SK-N-DZ (cell line): ENCODE results near the gene DCP1B.
A peak's percentile ranks its signal among the peaks of the same experiment; 100 is the strongest.
"Not testable (repeated sequence)": the region's sequence is repeated elsewhere in the genome, so short reads cannot be mapped to it uniquely, and the experiment has no call there.

Source experiments
- DNase-seq: peaks from one replicate; pipeline ENCODE4 v3.0.0-alpha.2; 2015; ENCODE audit warnings: low spot score

DCP1B gene

DNA sequence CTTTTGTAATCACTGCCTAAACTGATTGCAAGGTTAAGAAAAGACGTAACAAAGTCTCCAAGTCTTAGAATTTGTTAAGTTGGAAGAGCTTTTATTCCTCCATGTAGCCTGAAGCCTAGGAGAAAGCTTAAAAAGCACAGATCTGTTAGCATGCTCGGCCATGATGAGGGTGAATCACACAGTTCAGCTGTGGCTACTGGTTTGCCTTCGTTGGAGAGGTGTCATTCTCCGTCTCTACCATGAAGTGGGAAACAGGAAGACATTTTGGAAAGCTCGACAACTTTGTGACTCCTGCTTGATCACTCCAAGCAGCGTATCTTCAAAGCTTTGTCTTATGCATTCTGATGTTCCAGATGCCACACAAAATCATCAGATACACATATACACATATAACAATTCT lies 27.1 kb downstream of the DCP1B start:
- DNase-seq: no peak

DNA sequence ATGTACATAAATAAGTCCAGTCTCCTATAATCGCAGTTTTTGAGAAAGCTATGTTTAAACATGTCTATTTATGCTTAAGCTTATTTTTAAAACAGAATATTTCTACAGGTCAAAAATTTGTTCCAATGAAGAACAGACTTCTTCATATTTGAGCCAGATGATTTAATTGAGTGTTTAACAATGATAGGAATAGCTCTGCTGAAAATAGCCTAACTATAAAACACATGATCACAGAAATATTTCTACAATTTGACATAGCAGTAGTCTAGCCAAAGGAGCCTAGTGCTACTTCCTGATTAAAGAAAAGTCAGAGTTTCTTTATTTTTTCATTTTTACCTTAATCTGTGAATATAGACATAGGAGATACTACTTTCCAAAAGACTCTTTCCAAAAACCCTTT lies 29.4 kb downstream of the DCP1B start:
- no peak for DNase-seq

DNA sequence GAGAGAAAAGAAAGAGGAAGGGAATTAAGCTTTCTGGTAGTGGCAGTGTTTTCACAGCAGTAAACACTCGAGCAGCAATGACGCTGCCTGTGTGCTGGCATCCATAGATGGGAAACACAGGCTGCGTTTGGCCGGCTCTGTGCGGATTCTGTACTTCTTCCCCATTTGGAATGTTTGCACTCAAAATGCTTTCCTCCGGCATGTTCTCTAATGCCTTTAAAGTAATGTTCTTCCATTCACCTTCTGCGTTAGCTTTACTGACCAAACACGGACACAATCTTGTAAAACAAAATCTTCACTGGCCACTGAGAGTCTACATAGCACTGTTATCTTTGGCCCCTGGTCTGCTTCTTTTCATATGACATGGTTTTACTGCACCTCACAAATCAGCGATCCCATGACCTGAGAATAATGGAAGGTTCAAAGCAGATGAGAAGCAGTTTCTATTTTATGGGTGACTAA lies 31.4 kb downstream of the DCP1B start:
- no peak for DNase-seq

DNA sequence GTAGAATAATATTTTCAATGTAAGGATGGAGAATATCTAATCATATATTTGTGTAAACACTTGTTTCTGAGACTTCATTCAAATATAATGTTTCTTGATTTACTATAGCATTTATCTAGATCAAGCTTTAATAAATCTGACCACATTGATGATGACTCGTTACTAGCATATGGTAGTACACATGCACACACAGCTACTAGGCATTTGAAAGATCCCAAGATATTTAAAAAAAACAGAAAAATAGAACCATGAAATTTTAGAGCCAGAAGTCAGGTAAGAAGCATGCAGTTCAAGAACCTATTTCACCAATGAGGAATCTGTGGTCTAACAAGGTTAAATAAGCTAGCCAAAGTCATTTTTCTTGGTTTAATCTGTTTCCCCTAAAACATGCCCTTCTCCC lies 32.0 kb downstream of the DCP1B start:
- no peak for DNase-seq

DNA sequence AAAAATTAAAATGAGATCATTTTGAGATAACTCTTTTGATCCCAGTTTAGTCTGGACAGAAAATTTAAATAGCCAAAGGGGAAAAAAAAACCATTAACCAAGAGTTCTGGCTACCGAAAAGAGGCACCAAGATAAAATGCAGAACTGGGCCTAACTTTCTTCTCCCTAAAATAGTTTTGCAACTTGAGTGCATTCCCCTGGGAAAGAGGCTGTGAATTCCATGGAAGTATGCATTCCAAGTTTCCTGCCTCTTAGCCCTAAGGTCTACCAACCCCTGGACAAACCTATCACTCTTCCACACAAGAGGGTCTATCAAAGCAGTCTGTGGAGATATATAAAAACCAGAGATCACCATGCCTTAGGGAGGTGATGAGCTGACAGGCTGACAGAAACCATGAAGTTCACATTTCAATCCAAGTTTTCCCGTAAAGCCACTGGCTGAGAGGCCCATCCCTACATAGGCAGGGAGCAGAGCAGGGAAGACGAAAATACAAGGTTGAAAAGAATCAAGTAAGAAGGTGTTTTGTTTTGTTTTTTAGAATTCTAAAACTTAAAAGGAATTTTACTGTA lies 33.8 kb downstream of the DCP1B start:
- DNase-seq: no peak

DNA sequence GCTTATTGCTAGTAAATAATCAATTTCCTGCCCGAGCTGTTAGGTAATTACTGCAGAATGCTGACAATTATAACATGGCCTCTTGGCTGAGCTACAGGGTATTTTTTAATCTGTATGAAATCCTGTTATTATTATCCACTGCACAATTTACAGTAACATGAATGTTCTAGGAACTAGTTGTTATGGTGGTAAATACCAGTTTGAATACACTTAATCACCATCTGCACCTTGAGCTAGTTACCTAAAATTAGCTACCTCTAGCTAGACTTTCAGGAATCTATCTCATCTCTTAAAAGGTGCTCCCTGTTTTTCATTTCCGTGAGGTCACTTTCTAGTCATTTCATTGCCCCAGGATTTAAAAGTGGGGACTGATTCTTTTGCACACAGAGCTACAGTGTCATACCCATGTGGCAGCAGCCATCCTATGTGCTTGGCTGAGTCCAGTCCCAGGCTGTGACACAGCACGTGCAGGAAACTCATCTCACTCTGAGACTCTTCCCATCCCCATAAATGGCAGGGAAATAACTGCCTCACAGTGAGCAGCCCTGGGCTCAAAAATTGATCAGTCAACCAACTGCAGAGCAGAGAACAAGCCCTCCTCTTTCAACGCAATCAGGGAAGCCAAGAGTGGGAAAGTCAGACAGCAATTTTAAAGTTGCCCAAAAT lies 37.6 kb downstream of the DCP1B start:
- no peak for DNase-seq

DNA sequence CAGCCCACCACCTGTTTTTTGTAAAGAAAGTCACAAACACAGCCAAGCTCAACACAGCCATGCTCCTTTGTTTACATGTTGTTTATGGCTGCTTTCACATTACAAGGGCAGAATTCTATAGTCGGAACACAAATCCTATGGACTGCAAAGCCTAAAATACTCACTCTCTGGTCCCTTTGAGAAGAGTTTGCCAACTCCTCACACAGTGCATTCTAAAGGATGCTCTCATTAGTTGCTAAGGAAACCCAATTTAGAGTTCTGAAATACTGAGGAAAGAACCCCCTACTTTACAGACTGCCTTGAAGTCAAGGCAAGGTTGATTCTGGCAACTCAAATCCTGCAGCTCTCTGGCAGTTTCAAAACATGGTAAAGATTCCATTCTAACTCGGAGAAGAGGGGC lies 38.3 kb downstream of the DCP1B start:
- DNase-seq: no peak

DNA sequence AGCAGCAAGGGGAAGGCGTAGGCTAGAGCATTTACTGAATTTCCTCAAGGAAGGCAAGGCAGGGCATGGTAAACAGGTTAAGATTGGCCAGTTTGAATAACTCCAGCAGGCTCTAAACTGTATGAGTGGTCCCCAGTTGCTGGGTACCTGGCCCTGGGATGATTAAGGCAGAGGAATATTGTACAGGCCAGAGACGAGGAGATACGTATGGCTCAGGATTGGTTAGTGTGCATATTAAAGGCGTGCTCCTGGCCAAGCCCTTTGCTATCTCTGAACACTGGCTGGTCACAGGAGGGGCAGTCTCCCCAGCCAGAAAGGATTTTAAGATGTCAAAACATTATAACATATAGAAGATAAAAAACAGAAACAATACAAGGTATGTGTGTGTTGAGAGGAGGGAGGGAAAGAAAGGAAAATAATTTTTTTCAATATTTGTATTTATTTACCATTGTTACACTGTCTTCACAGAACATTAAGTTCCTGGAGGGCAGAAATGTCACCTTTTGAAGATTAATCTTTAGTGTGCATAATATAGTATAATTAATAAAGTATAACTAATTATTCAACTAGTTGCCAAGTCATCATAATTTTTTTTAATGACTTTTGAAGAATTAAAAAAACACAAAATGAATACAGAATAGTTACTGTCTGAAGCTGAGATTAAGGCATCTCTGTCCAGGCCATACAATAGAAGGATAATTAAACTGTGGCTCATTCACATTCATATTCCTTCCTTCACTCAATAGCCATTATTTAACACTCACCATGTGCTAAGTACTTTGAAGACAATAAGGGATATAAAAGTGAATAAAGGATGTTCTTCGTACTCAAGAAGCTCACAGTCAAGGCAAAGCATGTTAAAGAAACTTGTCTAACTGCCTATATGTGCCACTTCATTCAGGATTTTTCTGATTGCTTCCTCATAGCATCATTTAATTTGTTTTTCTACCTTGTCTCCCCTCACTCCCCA lies 41.9 kb downstream of the DCP1B start:
- DNase-seq: no peak

DNA sequence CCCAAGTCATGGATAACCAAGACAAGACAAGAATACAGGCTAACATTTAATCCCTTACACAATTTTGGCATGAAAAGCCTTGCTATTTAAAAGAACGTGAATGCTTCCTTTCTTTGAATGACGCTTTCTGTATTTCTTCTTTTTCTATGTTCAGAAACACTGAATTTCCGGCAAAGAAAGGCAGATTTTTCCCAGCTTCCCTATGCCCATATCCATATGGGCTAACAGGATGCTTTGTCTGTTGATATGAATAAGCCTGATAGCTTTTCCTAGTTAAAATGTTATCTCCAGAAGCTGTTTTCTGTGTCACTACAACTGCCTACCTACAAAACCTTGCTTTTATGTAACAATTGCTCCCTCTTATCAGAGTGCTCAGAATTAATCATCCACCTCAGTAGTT lies 47.5 kb downstream of the DCP1B start:
- no peak for DNase-seq

DNA sequence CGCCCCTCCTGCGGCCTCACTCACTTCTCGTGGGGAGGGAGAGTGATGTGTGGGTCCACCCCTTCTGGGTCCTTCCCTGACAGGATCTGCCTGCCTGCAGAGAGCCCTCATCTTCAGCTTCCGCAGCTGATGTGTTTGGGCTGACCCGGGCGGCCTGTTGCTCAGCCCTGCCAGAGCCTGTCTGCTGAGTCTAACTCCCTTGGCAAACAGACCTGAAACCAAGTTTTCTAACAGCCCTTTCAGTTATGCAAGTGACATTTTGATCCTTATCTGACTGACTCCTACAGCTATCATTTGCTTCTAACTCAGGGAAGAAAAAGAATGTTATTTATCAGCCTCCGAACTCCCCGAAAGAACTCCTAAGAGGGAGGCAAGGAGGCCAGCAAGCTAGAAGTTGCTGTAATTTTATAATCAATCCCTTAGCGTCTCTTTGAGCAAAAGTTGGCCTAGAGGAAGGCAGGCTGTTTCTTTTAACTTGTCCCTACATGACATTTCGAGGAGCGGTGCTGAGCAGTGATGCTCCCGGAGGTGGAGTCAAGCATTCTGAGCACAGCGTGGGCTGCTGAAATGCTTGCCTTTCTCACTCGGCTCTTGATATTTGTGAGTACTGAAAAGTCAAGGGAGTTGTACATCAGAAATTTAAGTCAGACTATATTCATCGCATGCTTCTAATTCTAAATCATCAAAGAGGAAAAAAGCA lies 54.3 kb downstream of the DCP1B start:
- no peak for DNase-seq

DNA sequence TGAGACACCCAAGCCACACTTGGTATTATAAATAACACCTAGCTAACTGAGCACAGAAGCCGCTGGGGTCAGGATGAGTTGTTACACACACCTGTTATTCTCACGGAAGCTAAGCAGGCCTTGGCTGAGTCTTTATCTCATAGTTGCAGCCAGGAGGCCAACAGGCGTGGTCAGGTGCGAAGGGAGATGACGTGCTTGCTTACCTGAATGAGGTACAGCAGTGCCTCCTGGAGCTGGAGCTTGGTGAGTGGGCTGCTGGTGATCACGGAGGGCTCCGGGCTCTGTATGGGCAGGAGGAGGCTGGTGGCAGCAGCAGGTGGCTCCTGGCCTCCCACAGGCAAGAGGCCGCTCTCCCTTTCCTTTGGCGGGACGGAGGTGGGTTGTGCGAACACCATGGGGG lies 55.4 kb downstream of the DCP1B start:
- DNase-seq: no peak

DNA sequence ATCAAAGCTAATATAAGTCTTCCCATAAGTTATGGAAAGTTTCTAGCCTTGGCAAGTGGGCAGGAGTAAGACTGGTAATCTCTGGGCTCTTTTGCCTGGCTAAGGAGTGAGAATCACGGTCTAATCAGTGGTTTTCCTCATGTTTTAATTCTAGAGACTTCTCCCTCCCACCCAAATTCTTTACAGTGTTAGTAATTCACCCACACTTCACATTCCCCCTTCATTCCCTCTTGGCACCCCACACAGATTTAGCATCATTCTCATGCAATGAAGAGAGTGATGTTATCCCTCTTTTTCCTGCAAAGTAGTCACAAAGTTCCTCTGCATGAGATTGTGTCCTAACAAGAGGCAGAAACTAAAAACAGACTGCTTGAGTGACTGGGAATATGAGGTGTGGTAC lies 57.2 kb downstream of the DCP1B start:
- no peak for DNase-seq

DNA sequence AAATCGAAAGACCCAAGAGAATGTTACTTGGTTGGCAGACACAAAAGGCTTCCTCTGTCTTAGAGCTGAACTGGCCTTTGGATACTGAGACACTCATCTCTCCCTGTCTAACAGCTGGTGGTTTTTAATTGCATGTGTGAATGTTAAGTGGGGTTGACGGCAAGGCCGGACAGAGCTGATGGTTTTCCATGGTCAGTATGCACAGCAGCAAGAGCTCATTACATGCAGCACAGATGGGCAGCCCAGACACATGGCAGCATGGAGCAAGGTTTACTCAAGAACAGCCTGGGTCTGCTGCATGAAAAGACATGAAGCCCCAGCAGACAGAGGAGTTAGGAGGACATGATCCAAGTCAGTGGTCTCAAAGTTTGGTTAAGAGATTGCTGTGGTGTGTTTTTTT lies 58.0 kb downstream of the DCP1B start:
- no peak for DNase-seq

DNA sequence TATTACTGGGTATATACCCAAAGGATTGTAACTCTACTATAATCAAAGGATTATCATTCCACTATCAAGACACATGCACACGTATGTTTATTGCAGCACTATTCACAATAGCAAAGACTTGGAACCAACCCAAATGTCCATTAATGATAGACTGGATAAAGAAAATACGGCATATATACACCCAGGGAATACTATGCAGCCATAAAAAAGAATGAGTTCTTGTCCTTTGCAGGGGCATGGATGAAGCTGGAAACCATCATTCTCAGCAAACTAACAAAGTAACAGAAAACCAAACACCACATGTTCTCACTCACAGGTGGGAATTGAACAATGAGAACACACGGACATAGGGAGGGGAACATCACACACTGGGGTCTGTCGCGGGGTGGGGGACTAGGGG lies 58.8 kb downstream of the DCP1B start:
- DNase-seq: not testable (repeated sequence)

DNA sequence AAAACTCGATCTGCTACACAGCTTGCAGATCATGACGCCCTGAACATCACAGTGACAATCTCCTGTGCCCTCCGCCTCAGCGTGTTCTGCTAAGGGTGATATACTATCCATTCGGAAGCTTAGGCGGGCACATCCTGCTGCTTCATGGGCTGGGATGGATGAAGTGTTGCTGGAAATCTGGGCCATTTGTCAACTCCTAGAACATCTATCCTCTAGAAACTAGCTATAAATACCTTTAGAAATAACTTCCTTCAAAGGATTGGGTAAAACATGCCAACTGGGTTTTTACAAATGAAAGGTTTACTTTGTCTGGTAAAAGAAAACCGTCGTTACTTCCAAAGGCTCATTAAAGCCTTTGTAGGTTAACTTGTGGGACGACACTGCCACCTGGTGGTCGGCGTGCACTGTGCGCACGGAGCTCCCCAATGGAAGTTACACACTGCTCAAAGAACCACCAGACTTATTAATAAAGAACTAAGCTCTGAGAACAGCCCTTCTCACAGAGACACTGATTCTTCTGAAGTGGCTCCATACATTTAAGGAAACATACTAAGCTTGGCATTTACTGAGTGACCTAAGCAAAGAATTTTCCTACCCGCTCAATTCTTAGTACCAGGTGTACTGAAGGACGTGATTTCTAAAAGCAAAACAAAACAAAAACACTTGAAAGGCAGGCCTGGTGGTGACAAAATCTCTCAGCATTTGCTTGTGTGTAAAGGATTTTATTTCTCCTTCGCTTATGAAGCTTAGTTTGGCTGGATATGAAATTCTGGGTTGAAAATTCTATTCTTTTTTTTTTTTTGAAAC lies 64.3 kb downstream of the DCP1B start:
- DNase-seq: peak; percentile 75

DNA sequence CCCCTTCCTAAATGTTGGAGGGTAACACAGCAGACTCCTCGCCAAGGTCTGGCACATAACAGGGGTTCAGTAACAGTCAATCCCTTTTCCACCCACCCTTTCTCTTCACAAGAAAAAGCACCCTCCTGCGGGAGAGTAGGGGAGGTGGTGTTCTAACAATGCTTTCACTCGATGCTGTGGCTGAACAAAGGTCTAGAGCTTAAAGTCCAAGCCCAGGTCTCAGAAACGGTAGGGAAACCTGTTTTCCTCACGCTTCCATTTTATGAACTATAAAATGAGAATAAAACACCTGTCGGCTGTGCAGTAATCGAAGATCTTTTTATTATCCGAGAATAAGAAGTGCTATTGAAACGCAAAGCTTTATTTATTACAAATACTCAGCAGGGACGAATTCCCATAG lies 64.9 kb downstream of the DCP1B start:
- DNase-seq: no peak

DNA sequence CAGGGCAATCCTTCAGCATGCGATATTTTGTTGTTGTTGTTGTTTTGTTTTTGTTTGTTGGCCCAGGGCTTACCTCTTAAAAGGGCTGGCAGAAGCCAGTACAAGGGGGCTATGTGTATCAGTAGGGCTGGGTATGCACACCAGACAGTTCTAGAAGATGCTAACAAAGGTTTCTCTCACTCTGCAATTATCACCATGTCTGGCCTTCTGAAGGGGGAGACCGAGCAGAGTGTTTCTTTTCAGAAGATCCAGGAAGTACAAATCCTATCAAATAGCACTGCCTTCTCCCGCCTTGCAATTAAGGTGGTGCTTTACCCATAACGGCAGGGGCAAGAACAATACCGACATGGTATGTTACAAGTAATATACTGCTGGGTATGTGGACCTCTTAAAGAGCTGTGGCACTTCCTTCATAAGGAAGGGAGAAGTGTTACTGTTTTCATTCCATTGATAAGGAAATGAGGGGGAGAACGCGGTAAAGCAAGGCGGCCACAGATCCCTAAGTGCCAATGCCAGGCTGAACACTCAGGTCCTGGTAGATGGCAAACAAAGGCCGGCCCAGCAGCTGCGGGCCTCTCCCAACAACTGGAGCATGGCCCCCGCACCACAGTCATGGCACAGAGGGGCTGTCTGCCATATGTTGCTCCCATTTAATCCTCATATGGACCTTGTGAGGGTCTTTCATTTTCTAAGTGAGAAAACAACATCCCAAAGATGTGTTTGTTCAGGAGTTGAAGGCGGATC lies 66.6 kb downstream of the DCP1B start:
- no peak for DNase-seq

DNA sequence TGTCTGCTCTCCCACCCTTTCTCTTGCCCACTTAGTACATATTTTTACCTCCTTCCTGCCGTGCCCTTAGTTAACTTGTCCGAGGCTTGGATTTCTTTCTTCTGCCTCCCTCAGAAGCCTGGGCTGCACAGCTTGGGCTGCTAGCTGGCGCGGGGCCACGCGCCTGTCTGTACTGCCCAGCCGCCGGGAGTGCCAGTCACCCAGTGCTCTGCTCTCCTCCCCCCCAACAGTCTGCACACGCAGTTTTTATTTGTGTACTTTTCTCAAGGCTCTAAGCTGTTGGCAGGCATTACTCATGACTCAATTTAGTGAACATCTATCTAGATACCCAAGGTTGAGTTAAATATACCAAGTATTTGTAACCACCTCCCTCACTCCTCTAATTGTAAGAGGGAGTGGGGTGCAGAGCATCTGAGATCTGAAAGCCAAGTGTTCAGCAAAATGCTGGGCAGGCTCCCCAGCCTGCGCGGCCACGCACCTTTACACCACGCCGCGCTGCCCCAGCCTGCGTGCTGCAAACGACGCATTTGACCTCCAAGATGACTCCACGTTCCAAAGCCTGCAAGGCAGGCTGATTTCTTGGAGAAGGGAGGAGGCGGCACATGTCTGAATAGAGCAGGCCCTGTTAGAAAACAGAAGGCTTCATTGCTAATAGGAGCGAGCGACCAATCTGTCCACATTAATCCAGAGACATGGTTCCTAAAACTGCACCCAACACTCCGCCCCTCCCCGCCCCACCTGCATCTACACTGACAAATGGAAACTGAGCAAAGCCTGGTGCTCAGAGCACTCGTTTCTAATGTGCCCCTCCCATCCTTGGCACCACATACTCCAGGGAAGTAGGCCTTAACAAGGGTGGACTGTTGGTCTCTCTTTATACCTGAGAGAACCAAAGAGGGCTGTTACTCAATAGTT lies 67.6 kb downstream of the DCP1B start:
- DNase-seq: no peak

DNA sequence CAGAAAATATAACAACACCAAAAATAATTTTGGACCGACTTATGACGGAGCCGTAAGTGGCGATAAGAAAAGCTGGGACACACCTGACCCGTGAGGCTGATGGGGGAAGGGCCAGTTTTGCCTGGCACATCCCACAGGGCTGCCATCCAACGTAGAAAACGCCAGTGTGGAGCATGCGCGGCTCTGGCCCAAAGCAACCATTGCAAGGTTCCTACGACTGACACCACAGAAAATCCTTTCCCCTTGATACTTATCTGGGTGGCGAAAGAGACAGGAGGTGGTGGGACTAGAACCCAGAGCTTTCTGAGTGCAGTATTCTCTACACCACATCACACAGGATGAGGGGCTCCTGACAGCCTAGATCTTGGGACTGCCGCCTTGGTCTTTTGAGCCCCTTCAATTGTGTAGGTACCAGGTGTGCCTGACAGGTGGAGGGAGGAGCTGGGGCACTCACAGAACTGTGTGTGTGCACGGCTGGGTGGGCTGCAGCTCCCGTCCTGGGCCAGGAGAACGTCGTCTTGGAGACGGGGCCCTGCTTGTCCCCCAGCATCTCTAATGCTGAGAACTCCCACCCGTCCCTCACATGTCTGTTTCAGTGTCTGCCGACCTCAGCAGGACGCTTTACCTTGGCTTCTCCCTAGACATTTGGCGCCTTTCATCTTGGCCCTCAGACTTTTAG lies 68.4 kb downstream of the DCP1B start:
- DNase-seq: no peak
